ENCODE results near the gene SMARCAL1.
A peak's percentile ranks its signal among the peaks of the same experiment; 100 is the strongest.
"Not testable (repeated sequence)": the region's sequence is repeated elsewhere in the genome, so short reads cannot be mapped to it uniquely, and the experiment has no call there.

The SMARCAL1 gene

DNA sequence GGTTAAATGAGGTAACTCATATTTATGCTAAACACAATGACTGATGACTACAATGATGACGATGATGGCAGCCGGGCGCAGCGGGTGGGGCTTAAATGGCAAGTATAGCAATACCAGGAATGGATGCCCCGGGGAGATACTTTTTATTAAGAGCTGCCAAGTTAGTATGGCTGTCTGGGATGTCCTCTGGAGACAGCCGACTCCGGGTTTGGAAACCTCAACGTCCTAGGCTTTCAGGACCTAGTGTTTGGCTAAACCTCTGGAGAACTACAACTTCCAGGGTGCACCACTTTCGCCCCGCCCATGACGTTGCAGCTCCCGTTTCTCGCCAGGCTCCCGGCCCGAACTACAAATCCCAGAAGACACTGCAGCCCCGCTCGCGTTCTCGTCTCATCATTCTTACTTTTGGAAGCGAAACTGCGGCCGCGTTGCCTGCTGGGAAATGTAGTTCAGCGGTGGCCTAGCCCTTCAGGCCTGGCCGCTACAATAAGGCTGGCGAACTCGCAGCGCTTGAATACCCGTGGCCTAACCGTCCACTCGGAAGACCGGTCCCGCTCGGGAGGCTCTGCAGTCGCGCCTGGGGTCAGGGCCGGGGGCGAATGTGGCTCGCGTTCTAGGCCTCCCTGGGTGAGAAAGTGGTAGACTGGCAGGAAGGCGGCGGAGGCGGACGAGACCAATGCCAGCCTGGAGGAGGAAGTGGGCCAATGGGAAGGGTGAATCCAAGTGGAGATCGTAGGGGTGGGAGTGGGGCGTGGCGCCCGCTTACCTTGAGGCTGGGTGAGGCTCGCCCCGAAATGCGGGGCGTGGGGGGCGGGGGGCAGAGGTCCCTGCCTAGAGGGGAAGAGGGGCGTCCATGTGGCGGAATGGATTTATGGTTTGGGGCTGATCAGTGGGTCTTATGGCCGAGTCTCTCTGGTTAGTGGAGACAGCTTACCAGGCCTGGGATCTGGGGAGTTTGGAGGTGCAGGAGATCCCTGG is at the start of gene SMARCAL1:
Gene SMARCAL1 (plus strand): TSS at position 463 of the 978 bp plus-strand sequence. CDS start 2,221 bp downstream, outside the sequence.
- peak; percentile 99 to 100 (median 100) for DNase-seq
- intact Hi-C loops (cut with DNase I), result loop anchor here (1.0 to 5.0 kb wide), 2 partner anchors 86 to 300 kb away; partner anchors contain the start of gene RPL37A

DNA sequence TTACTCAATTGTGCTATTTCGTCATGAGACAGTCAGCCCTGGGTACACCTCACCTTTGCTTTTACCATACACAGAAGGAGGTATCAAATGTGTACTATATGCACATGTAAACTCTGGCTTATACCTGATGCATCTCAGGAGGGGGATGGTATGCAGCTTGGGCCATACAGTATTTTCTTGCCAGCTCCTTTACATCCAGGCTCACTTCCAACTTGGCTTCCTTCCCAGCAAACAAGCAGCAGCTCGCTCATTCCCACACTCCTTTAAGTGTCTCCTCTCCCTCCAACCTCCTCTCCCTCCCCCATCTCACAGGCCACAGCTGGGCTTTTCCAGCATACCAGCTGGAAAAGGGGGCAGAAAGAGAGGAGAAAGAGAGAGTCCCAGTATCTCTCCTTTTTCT is 49.6 kb upstream of the SMARCAL1 start:
- intact Hi-C loops (cut with DNase I), result no loop called here
- no peak for DNase-seq

DNA sequence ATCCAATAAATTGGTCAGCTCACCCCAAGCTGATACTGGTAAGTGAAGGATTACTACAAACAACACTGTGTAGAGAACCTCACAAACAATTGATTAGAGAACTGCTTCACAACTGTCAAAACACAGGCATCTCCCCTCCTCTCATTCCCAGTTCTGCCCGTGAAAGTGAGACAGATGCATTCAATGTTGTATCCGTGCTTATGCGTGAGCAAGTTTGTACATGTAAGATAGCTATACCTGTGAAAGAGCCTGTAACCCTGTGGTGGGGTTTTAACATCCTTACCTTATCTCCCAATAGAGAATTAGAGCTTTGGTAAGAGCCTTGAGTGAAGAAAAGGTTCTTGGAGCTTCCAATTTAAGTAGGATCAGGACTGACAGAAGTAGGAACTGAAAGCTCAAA is 49.1 kb upstream of the SMARCAL1 start:
- intact Hi-C loops (cut with DNase I), result no loop called here
- no peak for DNase-seq

DNA sequence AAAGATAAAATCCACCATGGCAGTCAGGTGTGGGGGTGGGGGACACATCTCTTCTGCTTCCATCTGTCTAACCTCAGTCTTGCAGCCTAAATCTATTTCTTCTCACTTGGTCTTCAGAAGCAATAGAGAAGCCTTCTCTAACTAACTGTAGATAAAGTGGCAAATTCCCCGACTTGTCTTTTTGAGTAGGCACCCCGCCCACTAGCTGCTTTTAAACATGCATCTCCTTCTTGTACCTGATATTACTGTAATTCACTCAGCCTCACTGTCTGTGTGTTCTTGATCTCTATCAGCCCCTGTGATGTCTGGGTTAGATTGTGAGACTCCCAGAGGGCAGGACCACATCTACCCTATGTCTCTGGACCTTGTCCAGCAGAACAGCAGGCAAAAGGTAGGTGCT is 46.8 kb upstream of the SMARCAL1 start:
- intact Hi-C loops (cut with DNase I), result no loop called here
- no peak for DNase-seq

DNA sequence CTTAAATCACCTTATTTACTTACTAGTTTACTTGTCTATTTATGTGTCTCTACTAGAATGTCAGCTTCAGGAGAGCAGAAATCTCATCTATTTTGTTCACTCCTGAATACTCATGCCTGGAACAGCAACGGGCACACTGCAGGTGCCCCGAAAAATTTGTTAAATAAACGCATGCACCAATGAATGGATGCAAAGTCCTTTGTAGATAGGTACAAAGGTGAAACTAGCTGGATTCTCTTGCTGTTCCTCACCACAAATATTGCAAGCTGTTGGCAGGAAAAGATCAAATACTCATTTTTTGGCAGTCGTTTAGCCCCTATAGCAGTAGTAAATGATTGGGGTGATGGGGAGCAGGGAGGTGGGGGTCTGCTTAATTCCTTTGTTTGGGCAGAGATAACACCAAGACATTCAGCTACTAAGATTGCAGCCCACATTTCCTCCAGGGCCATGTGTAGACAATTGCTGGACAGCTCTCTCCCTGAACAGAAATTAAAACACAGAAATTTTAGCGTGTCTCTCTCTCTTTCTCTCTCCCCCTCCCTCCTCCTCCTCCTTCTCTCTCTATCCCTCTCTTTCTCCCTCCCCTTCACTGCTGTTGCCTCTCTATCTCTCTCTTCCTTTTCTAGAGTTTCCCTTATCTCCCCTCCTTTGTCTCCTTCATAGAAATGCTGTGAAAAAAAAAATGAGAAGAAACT is 45.4 kb upstream of the SMARCAL1 start:
- intact Hi-C loops (cut with DNase I), result no loop called here
- no peak for DNase-seq

DNA sequence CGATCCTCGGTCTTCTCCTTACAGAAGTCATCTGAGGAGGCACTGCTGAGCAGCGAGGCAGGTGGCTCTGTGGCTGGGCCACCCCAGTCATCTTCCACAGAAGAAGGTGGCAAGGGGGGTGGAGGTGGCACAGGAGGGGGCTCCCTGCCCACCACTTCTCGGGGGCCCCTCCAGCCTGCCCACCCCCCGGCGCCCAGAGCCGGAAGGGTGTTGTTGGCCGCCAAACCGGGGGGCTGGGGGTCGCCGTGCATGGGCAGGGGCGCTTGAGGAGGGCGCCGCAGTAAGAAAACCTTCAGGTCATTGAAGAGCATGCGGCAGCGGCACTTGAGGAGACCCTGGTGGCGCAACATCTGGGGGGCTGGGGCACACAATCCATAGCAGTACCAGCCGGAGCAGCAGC is 42.5 kb upstream of the SMARCAL1 start:
- no peak for DNase-seq
- intact Hi-C loops (cut with DNase I), result no loop called here

DNA sequence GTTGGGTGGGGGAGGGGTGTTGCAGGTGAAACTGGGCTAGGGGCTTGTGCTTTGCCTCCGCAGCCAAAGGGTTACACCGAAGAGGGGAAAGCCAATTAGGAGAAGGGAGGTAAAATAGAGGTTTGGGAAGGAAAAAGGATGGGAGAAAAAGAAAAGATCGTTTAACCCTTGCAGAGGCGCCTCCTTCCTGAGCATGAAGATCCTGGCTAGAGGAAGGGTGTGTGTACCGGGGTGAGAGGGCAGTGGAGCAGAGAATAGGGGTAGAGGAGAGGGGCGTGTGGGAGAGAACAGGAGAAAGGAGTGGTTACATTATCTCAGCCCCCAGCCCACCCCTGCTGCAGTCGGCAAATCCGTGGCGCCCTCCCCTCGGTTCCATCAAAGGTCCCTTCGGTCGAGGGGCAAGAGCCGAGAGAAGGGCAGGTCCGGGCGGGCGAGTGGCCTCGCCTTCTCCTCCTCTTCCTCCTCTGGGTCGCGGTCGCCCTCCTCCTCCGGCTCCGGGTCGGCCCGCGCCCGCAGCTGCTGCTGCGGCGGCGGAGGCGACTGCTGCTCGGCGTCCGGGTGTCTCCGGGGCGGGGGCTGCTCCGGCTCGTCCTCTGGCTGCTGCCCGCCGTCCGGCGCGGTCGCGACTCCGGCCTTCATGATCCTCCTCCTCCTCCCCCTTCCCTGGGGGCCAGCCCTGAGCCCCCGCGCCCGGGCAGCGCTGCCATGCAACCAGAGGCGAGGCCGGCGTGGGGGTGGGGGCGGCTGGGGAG is 41.1 kb upstream of the SMARCAL1 start:
- intact Hi-C loops (cut with DNase I), result no loop called here
- DNase-seq, result peak in 4 of 10 donors; percentile 16 to 87 (median 80)

DNA sequence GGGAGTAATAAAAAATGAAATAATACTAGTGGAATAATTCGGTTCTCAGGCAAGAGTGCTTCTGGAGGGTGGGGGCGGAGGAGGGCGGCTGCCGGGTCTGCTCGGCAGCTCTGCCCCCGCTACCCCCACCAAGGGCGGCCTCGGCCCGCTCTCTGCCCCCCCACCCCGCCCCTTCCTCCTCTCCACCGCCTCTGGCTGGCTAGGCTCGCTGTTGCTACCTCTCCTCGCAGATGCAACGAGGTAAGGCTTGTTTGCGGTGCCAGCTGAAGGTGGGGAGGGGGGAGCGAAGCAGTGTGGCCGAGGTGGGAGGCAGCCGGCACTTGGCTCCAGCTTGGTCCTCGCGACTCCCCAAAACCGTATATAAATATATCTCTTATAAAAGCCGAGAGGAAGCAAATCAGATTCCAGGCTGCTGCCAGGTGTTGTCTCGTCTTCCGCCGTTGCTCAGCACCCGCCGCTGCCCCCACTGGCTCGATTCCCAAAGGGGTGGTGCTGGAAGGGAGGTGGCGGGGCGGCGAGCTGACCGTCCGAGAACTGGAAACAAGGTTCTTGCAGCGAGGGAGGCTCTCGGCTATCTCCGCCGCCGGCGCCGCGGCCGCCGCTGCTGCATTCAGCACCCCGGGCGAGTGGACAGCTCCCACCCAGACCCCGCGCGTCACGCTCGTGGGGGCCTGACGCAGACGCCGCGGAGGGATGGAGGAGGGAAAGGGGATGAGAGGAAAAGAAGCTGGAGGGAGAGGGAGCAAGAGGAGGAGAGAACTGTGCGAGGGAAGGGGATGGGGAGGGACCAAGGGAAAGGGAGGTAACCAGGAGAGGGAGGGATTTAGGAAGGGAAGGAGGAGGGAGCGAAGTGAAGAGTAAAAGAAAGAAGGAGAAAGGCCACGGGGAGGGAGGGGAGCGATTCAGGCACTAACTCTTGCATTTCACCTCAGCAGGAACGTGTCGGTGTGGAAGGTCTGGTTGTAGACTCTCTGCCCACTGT is 40.3 kb upstream of the SMARCAL1 start, which contains the start of gene MARCHF4:
Gene MARCHF4 (minus strand): TSS at position 763 of the 982 bp plus-strand sequence. CDS start 2,223 bp downstream, outside the sequence.
- intact Hi-C loops (cut with DNase I), result no loop called here
- peak; percentile 65 to 95 (median 70) for DNase-seq

DNA sequence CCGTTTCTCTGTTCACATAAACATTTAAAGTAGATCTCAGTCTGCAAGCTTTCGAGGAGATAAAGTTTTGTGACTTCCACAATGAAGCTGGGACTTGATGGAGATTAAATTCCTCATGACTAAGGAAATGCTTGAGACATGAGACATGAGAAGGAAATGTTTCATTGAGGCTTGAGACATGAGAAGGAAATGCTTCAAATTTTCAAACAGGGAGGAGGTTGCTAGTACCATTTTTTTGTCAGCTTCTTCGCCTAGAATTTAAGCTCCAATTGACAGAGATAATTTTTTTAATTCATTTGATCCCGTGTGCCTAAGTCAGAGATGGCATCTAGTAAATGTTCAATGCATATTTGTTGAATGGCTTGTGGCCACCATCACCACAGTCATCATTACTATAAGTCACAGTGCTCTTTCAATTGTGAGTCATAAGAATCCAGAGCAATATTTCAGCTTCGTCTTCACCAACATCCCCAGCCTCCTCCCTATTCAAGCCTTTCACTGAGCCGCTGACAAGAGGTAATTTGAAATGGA is 39.5 kb upstream of the SMARCAL1 start:
- intact Hi-C loops (cut with DNase I), result no loop called here
- no peak for DNase-seq

DNA sequence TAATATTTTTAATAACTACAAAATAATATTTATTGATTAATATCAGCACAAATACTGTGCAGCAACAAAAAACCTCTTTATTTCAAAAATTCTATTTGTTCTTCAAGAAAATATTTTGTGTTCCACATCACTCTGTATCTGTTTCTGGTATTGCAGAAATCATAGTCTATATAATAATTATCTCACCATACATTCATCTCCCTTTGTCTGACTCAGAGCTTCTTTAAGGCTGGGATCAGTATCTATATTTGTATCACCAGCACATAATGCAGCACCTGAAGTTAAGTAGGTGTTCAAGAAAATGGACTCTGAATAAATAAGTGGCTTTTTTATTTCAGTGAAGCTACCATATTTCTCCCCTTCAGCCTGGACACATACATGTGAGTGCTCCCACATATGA is 38.4 kb upstream of the SMARCAL1 start:
- no peak for DNase-seq
- intact Hi-C loops (cut with DNase I), result no loop called here

DNA sequence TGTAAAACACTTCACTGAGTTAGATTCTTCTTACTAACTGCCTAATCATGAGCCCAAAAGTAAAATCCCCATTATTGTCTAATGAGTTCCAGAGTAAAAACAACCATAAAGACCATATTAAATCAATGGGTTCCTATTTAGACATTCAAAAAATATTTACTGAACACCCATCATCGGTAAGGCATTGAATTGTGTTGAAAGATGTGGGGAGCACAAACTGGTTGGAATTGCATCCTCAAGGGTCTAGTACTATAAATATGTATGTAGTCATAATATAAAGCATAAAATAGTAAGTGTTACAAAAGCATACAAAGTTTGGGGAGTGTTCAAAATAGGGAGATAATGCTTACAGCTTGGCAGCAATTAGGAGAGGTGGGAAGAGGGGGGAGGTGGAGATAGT is 37.0 kb upstream of the SMARCAL1 start:
- intact Hi-C loops (cut with DNase I), result no loop called here
- DNase-seq, result no peak

DNA sequence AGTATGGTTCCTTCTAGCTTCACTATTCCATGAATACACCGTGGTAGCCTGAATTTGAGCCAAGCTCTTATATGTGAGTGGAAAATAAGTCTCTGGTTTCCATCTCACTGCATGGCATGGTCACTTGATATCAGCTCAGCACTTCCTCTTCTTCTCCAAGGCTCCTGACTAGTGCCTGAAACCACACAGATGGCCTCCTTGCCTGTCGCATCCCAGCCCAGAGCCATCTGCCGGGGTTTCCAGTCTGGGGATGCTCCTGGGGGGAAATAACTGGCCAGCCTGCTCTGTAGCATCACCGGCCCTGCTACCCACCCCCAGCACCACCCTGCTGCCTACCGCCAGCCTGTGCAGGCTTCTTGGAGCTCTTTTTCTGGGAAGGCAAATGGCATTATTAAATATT is 32.3 kb upstream of the SMARCAL1 start:
- DNase-seq, result no peak
- intact Hi-C loops (cut with DNase I), result no loop called here

DNA sequence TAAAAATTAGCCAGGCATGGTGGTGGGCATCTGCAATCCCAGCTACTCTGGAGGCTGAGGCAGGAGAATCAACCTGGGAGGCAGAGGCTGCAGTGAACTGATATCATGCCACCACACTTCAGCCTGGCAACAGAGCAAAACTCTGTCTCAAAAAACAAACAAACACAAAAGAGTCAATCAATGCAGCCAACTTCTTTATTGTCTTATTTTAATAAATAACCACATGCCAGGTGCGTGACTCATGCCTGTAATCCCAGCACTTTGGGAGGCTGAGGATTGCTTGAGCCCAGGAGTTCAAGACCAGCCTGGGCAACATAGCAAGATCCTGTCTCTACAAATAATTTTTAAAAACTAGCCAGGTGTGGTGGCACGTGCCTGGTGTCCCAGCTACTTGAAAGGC is 27.9 kb upstream of the SMARCAL1 start:
- DNase-seq; intact Hi-C loops (cut with DNase I): not testable (repeated sequence)

DNA sequence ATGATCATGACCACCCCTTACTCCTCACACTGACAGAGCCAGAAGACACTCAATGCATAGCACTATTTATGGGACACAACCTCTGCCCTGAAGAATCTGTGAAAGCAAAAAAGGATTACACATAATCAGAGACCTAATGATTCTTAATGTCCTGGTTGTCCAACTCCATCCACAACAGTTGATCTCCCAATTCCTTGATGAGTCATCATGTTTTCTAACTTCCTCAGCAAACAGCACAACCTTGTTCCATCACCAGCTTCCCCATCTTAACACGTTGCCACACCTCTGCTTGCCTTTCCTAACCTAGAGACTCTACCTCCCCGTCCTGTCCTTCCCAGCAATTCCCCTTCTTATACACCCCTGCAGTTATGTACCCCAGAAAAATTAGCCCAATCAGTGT is 26.8 kb upstream of the SMARCAL1 start:
- intact Hi-C loops (cut with DNase I), result no loop called here
- DNase-seq, result no peak

DNA sequence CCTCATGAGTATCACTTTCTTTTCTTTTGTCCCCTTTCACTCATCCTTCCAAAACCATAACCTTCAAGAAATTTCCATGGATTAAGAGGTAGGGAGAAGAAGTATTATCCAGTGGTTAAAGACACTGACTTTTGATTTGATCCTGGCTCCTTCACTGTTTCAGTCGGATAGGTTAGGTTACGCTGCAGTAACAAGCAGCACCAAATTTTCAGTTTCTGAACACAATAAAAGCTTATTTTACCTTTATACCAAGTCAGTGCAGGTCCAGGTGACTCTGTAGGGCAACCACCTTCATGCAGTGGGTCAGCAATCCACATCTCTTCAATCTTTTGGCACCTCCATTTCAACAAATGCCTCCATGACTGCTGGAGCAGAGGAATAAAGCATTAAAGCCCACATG is 25.0 kb upstream of the SMARCAL1 start:
- no peak for DNase-seq

DNA sequence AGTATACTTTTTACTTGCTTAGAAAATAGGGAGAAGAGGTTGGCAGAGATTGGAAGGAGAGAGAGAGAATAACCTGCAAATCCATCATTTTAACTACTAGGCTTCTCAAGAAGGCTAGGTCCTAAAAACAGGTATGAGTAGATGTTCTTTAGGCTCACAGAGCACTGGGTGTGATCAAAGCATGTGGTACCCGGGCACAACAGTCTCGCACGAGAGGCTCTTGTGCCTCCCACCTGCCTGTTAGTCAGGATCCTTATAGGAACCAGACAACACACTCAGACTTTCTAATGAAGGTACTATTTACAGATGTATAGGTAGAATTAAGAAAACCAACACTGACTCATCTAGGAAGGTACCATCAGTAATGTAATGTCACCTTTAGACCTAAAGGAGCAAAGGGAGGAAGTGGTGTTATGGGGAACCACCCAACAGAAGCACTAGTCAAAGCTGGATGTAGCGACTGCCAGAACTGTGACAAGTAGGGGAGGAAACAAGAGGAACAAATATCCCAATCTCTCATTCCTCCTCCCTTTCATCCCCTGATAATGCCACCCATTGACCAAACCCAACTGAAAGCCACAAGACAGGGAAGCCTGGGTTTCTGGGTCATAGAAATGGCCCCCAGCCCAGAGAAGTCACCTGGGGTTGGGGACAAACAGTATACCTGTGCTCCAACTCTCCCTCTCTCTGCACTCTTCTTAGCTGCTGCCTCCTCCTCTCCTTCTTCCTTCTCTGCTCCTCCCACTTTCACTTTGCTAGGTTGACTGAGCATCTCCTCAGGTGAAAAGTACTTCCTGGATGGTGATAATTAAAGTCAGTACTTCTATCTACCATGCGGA is 24.0 kb upstream of the SMARCAL1 start:
- DNase-seq, result no peak
- intact Hi-C loops (cut with DNase I), result no loop called here

More for the DNA sequence above, 25.0 kb upstream of the SMARCAL1 start:
- intact Hi-C loops (cut with DNase I), result no loop called here

DNA sequence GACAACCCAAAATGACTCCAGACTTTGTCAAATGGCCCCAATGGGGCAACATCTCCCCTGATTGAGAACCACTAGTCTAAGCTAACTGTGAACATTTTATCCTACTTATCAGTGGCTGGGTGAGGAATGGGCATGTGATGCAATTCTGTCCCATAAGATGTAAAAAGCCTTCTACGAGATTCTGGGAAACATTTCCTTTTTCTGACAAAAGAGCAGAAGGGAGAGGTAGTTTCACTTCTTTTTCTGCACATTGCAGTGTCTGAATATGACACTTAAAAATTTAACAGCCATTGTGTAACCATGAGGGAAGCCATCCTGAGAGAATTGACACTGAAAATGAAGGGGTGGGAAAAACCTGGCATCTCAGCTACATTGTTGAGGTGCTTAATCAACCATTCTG is 22.7 kb upstream of the SMARCAL1 start:
- DNase-seq, result no peak
- intact Hi-C loops (cut with DNase I), result no loop called here

DNA sequence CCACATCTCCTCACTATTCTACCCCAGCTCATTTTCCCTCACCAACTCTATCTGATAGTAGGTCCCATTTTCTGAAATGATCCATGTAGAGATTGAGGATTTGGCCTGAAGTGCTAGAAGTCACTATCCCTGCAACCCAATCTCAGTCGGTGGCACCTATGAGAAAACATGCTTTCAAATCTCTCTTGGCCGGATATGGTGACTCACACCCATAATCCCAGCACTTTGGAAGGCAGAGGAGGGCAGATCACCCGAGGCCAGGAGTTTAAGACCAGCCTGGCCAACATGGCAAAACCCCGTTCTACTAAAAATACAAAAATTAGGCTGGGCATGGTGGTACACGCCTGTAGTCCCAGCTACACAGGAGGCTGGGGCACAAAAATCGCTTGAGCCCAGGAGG is 20.9 kb upstream of the SMARCAL1 start:
- no peak for DNase-seq
- intact Hi-C loops (cut with DNase I), result no loop called here
